Right lobe of liver (tissue), 6 donors: ENCODE measurements around the gene ACSF3. TPM values are rescaled to one million over a fixed set of nuclear protein-coding genes. Genes with fewer than 3 reads are reported as not detected.

Experiments used
- ATAC-seq, 4 donors: fragments of 200-7000 bp; cut with Tn5 transposase; one replicate each; pipeline ENCODE4 v1.9.1; 2020; ENCODE audit warnings: mild to moderate bottlenecking in 4 of 4, moderate library complexity in 4 of 4
- DNase-seq, 3 donors: peaks; one replicate each; pipeline ENCODE4 v3.0.0-alpha.2; 2020
- H3K27ac ChIP-seq, 3 donors: fragments of 200-600 bp; one replicate each; pipeline ENCODE4 v1.8.0; 2022
- H3K27me3 ChIP-seq, 2 donors: fragments of 200-600 bp; one replicate each; pipeline ENCODE4 v1.8.0; 2022
- H3K36me3 ChIP-seq, 4 donors: fragments of 200-600 bp; sonication (generic) in 1 of 4; one replicate each; pipeline versions ENCODE4 v1.5.1 to v1.8.0; 2017 to 2022; ENCODE audit warnings: control low read depth in 1 of 4
- H3K4me1 ChIP-seq, 4 donors: fragments of 200-600 bp; sonication (generic) in 1 of 4; one replicate each; pipeline versions ENCODE4 v1.5.1 to v1.8.0; 2017 to 2022; ENCODE audit warnings: control low read depth in 1 of 4
- H3K4me3 ChIP-seq, 3 donors: fragments of 200-600 bp; one replicate each; pipeline ENCODE4 v1.8.0; 2022
- H3K9me3 ChIP-seq, 4 donors: fragments of 200-600 bp; sonication (generic) in 1 of 4; one replicate each; pipeline versions ENCODE4 v1.5.1 to v1.8.0; 2017 to 2022; ENCODE audit warnings: control low read depth in 1 of 4
- CTCF ChIP-seq, 4 donors: fragments of 200-600 bp in 3 of 4; fragments of 450-650 bp in 1 of 4; IDR thresholded peaks; one replicate each; pipeline versions ENCODE4 v1.5.1 to v1.8.0; 2016 to 2022; ENCODE audit warnings: antibody characterized with exemption in 4 of 4, mild to moderate bottlenecking in 2 of 4
- POLR2A ChIP-seq: fragments of 450-650 bp; IDR thresholded peaks from one replicate; pipeline ENCODE4 v1.6.1; 2017; ENCODE audit warnings: antibody characterized with exemption, mild to moderate bottlenecking
- WGBS: methylation state at CpG from one replicate; pipeline ENCODE4 v1.1.6; 2018; ENCODE audit warnings: low coverage, low lambda C conversion rate; ENCODE audit not compliant: insufficient coverage; ENCODE audit errors: missing lambda C conversion rate; 5-methylcytosine and 5-hydroxymethylcytosine counted together
- intact Hi-C, 2 donors: fragments of 100-400 bp; cut with DNase I; formaldehyde crosslinking; loops; one replicate each; pipeline versions ENCODE4 v1.11.2 to v1.14.1; 2022
- total RNA-seq, 6 experiments: library from RNA; depleted of rRNA in 2 of 6; stranded (reverse); fragments of >200 nt in 2 of 6; fragmentation: NEBNext Ultra II Directional in 3 of 6; extraction: Animal tissue kit (Norgen Biotek cat#: 25700) in 3 of 6; gene quantifications; one replicate each; pipeline versions ENCODE4 v1.1.0 to v1.2.4, GENCODE V29; 2016 to 2023
- donor health status: DM: no; HTN: yes; CAD: no.
- donor health status: DM: no; HTN: no; CAD: no.
- donor health status: DM: no; HTN: no; CAD: no.
- donor health status: DM: no; HTN: yes; CAD: no.
- donor health status: DM: no; HTN: yes; CAD: no.

The ACSF3 gene
- total RNA-seq, 6 experiments from 2014 or later = 20.2 to 33.6 (median 29.4) TPM

DNA sequence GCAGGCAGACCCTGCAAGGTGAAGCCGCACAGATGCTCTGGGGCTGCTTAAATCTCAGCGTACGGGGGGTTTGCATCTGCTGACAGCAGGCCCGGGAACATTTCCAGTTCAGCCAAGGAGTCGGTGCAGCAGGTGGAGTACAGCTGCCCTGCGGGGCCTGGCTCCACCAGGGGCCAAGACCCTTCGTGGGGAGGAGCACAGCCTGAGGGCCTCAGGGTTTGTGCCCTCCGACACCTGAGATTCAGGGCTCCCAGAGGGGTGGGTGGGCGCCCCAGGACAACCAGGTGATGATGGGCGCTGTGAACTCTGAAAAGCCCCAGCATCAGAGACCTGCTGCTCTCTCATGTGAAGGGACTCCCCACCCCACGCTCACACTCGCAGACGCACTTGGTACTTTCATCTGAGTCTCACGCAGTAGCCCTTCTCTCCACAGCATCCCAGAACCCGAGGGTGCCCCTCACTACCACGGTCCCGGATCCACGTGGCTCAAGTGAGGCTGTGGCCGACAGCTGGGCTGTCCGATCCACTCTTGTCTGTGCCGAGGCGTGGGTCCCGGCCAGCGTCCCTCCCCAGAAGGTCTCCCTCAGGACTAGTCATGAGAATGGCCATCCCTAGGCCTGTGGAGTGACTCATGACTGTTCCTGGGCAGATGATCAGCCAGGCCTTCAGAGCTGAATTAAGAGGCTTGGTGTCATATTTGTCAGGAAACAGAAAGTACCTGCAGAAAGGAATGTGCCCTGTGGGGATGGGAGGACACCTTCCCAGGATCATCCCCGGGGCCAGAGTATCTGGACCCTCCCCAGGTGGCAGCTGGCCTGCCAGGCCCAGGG lies 29.6 kb downstream of the ACSF3 start:
- no peaks in the 10 kb centered on the region for H3K27me3 ChIP-seq
- intact Hi-C loops = no loop called here
- ATAC-seq = no peak
- TF ChIP-seq CTCF (IDR thresholded peaks at IDR 0.05) (no peak), POLR2A (no peak)
- DNase-seq = peak in 1 of 3 donors; percentile 34
- 90% methylated on average over 2 of the region's 25 CpGs for WGBS
- H3K4me3 ChIP-seq = no peak overlapping the region
- H3K36me3 ChIP-seq = no peaks in the 10 kb centered on the region
- H3K27ac ChIP-seq = no peak overlapping the region
- no peaks in the 10 kb centered on the region for H3K9me3 ChIP-seq
- no peaks in the 10 kb centered on the region for H3K4me1 ChIP-seq

- no peak for ATAC-seq
- Histone ChIP-seq H3K36me3 (no peaks in the 10 kb centered on the region), H3K27ac (no peak overlapping the region), H3K4me3 (no peak overlapping the region), H3K27me3 (no peaks in the 10 kb centered on the region), H3K4me1 (no peaks in the 10 kb centered on the region), H3K9me3 (no peaks in the 10 kb centered on the region)
- TF ChIP-seq CTCF (IDR thresholded peaks at IDR 0.05) (no peak), POLR2A (no peak)
- WGBS = 90% methylated on average over 2 of the region's 12 CpGs
- intact Hi-C loops = no loop called here
- DNase-seq = peak in 1 of 3 donors; percentile 39
These were observed 30.1 kb downstream of the ACSF3 start for GRCh38 chr16:89123831-89124100.

DNA sequence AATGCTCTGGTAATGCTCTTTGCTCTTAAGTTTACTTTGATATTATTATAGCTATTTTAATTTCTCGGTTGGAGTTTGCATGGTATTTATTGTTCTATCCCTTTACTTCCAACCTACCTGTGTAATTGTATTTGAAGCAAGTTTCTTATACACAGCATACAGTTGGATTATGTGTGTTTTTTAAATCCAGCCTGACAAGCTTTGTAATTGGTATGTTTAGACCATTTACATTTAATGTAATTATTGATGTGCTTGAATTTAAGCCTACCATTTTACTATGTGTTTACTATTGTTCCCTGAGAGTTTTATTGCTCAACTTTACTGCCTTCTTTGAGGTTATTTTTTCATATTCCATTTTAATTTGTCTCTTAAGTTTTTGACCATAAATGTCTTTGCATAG lies 35.7 kb downstream of the ACSF3 start:
- TF ChIP-seq POLR2A = no peak
- TF ChIP-seq CTCF (IDR thresholded peaks at IDR 0.05) = no peak
- 100% methylated on average over 1 of the region's 1 CpG for WGBS
- Histone ChIP-seq H3K27me3 (no peaks in the 10 kb centered on the region), H3K27ac (no peak overlapping the region), H3K36me3 (peaks cover 0 to 11% (median 6%) of the 10 kb centered on the region in 4 donors), H3K4me1 (no peaks in the 10 kb centered on the region), H3K4me3 (no peak overlapping the region), H3K9me3 (no peaks in the 10 kb centered on the region)
- ATAC-seq (no peak), DNase-seq (no peak)
- intact Hi-C loops = no loop called here

DNA sequence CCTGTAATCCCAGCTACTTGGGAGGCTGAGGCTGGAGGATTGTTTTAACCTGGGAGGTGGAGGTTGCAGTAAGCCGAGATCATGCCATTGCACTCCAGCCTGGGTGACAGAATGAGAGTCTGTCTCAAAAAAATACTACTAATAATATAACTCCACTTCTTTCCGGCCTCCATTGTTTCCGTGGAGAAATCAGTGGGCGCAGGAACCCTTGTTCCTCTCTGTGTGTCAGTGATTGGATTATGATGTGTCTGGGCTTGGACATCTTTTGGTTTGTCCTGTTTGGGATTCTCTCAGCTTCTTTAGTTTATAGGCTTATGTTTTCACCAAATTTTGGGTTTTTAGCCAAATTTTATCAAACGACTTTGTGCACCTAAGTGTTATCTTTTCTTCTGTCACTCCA lies 36.8 kb downstream of the ACSF3 start:
- intact Hi-C loops = no loop called here
- DNase-seq = no peak
- Histone ChIP-seq H3K27me3 (no peaks in the 10 kb centered on the region), H3K9me3 (no peaks in the 10 kb centered on the region), H3K27ac (no peak overlapping the region), H3K4me1 (no peaks in the 10 kb centered on the region), H3K36me3 (peaks cover 0 to 11% (median 6%) of the 10 kb centered on the region in 4 donors), H3K4me3 (no peak overlapping the region)
- 79% methylated on average over 2 of the region's 5 CpGs for WGBS
- TF ChIP-seq CTCF (IDR thresholded peaks at IDR 0.05) (no peak), POLR2A (no peak)
- ATAC-seq = no peak
